NOMO-1 treated with dmso at 0.1 percent for 144 hours (cell line): Measurements from ENCODE around the gene C11orf58.

Source experiments
- DNase-seq: peaks from one replicate; lab custom pipeline; 2025; ENCODE audit not compliant: unreplicated experiment; lab: John Stamatoyannopoulos, UW

The C11orf58 gene

DNA sequence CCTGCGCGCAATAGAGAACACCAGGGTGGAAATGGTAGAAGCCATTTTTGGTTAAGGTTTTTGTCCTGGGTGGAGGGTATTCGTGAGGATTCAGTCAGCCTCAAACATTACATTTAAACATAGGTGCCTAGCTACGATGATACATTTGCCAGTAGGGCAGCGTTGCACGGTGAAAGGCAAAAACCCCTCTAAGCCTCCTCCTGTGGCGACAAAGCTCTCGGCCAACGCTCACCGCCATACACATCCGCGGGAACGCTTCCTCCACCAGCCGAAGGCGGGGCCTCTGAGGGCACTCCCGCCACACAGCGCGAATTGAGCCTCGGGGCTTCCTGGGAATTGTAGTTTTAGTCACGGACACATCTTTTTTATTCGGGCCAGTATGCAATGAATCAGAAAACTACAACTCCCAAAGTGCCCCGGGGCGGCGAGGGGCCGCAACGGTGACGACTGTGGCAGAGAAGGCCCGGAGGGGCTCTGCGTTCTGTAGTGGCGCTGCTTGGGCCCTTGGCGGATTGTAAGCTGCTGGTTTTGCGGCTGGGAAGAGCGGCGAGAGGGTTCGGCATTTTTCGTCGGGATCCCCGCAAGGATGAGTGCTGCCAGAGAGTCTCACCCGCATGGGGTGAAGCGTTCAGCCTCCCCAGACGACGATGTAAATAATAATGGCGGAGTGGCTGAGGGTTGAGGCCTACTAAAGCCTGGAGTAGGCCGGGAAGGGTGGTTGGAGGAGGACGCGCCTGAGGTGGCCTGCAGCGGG is at the start of gene C11orf58:
Gene C11orf58, plus strand, starts transcription at position 455 of the 754 bp plus-strand sequence. Its CDS starts 132 bp downstream, at position 587.
- peak; percentile 94 for DNase-seq

DNA sequence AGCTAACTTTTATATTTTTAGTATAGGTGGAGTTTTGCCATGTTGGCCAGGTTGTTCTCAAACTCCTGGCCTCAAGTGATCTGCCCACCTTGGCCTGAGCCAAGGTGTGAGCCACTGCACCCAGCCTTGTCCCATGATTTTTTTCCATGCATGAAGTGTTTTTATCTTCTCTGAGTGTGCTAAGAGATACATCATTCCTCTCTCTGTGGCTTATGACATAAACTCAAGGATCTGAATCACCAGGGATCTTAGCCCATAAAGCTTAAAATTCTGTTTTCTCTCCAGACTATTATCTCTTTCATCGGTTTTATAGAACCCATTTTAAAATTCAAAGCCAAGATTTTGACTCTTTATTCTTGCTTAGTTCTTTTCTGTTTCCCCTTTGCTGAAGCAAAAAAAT is 48.4 kb upstream of the C11orf58 start:
- no peak for DNase-seq

DNA sequence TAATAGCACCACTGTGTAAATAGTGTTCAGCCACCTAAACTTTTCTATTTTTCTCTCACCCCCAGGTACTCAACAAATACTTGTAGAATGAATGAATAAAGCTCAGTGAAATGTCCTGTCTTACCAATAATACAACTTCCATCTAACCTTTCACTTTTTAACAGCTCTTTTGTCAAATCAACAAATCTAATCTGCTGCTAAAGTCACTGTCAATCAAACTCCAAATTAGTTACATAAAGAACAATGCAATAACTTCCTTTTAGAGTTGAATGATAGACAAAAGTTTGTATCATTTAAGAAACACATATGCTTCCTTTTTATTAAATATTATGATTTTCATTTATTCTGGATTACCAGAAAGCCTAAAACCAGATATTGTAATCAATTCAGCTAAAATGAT is 34.7 kb upstream of the C11orf58 start:
- no peak for DNase-seq

DNA sequence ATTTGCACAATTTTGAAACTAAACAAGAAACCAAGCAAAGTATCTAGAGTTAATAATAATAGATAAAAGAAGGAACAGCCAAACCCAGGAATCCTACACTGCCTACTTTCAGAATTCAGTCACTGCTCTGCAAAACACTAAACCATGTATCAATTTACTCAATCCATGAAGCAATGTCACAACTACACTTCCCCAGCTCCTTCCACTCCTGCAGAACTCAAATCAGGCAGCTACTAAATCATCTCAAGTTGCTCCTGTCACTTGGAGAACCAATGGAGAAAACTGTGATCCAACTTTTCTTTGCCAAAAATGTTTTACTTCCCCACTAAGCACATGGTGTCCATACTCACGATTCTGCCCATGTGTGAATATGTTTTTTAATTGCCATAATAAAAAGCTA is 24.9 kb upstream of the C11orf58 start:
- no peak for DNase-seq

DNA sequence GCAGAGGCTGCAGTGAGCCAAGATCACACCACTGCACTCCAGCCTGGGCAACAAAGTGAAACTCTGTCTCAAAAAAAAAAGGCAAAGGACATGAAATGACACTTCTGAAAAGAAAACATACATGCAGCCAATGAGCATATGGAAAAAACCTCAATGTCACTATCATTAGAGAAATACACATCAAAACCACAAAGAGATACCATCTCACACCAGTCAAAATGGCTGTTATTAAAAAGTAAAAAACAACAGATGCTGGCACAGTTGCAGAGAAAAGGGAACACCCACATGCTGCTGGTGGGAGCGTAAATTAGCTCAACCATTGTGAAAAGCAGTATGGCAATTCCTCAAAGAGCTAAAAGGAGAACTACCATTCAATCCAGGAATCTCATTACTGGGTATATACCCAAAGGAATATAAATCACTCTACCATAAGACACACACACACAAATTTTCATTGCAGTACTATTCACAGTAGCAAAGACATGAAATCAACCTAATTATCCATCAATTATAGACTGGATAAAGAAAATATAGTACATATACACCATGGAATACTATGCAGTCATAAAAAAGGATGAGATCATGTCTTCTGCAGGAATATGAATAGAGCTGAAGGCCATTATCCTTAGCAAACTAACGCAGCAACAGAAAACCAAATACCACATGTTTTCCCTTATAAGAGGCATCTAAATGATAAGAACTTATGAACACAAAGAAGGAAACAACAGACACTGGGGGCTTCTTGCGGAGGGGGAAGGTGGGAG is 15.7 kb upstream of the C11orf58 start:
- no peak for DNase-seq

DNA sequence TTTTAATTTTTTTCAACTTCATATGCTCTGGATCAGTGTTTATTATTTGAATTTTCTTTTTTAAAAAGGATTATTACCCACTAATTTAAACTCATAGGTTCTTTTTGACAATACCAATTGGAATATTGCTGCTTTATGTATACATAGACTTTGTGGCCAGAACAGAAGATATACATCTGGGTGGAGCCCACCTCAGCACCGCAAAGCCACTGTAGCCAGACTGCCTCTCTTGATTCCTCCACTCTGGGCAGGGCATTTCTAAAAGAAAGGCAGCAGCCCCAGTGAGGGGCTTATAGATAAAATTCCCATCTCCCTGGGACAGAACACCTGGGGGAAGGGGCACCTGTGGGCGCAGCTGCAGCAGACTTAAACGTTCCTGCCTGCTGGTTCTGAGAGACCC is 10.6 kb upstream of the C11orf58 start:
- no peak for DNase-seq

DNA sequence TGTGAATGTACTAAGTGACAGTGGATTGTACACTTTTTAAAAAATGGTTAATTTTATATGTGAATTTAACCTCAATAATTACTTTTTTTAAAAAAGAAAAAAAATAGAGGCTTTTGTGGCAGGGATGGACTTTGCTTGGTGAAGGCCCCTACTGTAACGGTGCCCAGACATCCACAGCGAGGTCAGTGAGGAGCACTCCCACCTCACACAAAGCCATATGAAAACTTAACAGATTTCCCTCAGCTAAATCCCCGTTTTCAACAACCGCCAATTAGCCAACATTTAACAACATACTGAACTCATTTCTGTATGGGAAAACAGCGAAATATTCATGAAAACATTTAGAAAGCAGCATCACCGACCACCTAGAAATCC is 642 bp upstream of the C11orf58 start:
- no peak for DNase-seq

DNA sequence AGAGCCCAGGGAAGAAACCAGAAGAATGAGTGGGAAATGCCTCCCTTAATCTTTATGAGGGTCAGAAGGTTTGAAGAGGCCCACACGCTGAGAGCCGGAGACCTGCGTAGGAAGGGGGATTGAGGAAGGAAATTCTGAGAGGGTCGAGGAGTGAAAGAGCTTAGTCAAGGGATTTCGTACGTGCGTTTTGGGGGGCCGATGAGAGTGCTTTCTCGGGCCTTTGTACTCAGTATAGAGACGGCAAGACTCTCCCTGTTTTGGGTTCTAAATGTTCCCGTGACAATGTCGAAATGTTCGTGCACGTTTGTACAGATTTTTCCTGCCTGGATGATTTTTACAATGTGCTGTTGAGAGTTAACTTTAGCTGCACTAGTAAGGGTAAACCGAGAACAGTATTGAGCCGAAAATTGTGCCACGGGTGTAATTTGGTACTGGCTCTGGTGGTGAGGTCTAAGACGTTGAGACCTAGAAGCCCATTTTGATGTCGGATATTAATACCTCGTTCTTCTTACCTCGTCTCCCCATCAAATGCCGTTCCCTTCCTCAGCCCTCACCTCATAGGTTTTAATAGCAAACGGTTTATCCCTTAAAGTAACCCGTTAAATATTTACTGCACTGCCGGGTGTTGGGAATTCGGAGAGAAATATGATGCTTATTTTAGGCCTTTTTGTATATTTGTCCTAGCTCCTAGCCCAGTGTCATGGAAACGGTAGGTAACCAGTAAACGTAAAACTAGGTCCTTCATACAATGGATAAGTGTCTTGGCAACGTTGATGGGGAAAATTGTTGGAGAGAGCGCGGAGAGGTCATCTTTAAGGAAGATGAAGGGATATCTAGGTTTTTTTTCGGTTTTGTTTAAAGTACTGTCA is 734 bp downstream of the C11orf58 start:
- DNase-seq, result no peak

DNA sequence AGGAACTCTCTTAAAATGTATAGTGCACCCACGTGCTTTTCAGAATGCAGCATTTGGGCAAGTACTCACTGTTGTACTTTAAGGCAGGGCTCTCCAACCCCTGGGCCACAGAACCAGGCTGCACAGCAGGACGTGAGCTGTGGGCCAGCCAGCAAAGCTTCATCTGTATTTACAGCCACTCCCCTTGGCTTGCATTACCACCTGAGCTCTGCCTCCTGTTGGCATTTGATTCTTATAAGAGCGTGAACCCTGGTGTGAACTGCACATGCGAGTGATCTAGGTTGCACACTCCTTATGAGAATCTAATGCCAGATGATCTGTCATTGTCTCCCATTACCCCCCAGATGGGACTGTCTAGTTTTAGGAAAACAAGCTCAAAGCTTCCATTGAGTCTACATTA is 3.0 kb downstream of the C11orf58 start:
- DNase-seq, result no peak

DNA sequence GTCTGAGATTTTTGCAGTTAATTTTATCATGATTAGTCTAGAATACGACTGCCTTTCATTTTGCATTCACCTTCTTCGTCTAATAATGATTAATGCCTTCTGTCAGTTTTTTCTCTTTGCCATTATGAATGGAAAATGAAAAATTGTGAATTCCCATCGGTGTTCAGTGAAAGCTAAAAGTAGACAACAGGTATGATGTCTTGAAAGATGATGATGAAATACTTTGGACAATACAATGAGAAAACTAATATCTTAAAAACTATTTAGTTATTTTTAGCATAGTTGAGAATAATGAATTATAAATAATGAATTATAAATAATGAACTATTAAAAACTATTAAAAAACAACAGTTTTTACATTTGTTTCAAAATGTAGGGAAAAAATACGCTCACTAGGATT is 5.0 kb downstream of the C11orf58 start:
- DNase-seq, result no peak

DNA sequence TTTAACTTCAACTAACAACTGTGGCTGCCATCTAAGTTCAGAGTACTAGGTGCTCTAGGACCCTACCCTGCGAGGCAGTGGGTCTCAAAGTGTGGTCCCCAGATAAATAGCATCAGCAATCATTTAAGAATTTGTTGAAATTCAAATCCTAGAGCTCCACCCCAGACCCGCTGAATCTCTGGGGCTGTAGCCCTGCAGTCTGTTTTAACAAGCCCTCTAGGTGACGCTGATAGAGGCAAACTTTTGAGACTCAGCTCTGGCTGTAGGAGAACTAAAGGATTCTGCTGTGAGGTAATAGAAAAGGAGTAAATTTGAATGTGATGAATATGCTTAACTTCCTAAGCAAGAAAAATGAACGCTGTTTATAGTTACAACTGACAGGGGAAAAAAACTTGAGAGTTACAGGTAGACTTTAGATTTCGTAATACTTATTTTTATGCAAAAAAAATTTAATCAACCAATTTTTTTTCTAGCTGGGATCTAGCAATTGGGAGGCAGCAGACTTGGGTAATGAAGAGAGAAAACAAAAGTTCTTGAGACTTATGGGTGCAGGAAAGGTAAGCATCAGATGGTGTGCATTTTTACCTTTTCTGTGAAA is 5.8 kb downstream of the C11orf58 start:
- DNase-seq, result no peak

DNA sequence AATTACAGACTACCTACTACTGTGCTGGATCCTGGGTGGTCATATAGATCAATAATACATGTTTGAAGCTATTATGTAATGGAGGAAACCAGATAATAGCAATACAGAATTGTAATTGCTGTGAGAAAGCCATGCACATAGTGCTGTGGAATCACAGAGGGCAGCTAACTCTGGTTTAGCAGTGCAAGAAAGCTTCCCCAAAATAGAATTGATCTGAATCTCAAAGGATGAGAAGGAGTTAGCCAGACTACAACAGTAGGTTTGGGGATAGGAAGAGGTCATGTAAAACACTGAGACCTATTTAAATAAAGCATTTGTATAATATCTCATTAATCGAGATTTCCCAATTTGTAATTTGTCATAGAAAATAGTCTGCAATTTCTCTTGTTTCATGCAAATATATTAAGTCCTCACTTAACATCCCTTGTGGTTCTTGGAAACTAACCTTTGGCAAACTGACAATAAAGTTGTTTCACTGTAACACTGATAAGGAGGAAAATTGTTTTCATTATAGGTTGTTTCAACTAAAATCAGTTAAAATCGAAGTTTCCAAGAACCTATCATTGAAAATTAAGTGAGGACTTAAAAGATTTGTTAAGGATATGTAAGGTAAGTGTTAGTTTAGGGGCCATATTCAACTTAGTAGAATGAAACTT is 7.6 kb downstream of the C11orf58 start:
- no peak for DNase-seq

DNA sequence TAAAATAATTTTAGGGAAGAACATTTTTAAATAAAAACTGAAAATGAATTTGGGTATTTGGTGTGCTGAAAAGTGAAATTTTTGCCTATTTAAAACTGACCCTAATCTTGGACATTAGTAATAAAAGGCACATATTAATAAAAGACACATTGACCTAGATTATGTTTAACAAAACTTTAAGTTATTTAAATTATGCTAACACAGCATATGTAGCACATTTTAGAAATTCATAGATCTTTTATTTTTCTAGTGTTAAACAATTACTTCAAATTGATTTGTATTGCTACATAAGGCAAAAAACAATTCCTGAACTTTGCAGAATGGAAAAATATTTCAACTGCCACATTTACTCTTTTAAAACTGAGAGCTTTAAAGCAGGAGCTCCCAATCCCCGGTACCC is 10.6 kb downstream of the C11orf58 start:
- no peak for DNase-seq

DNA sequence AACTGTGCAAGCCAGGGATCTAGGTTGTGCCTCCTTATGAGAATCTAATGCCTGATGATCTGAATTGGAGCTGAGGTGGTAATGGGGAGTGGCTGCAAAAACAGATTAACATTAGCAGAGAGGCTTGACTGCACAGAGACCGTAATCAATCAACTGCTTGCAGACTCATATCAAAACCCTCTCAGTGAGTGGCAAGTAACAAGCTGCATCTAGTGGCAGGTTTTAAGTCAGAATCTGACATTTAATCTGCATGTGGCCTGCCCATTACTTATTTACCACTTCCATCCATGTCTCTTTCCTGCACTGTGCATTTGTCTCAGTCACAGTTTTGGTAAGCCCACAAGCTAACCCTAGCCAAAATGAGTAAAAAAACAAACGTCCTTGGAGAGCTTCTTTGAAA is 11.2 kb downstream of the C11orf58 start:
- no peak for DNase-seq

DNA sequence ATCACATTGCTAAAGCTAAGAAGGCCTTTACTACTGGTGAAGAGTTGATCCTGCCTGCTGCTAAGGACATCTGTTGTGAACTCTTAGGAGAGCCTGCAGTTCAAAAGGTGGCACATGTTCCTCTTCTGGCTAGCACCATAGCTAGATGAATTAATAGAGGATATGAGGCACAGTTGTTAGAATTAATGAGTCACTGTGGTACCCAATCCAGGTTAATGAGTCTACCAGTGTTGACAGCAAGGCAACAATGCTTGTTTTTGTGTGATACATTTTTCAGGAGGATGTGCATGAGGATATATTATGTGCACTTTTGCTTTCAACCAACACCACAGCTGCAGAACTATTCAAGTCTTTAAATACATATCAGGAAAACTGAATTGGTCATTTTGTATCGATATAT is 12.0 kb downstream of the C11orf58 start:
- DNase-seq, result no peak

DNA sequence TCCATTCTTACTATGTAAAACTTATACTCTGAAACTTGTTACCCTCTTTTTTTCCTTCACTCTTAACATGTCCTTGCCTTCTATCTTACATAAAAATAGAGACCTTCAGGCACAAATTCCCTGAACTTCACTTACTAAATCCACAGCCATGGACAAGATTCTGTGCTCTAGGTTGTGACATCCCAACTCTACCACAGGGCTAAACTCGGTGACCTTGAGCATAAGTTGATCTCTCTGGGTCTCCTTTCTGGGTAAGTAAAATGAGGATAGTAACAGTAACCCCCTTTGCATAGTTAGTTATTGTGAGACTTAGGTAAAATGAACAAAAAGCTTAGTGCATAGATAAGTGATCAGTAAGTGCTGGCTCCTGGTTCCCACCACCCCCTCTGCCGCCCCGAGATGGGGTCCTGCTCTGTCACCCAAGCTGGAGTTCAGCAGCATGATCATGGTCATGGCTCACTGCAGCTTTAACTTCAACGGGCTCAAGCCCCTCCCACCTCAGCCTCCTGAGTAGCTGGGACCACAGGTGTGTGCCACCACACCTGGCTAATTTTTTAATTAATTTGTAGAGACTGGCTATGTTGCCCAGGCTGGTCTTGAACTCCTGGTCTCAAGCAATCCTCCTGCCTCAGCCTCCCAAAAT is 20.1 kb downstream of the C11orf58 start:
- no peak for DNase-seq

DNA sequence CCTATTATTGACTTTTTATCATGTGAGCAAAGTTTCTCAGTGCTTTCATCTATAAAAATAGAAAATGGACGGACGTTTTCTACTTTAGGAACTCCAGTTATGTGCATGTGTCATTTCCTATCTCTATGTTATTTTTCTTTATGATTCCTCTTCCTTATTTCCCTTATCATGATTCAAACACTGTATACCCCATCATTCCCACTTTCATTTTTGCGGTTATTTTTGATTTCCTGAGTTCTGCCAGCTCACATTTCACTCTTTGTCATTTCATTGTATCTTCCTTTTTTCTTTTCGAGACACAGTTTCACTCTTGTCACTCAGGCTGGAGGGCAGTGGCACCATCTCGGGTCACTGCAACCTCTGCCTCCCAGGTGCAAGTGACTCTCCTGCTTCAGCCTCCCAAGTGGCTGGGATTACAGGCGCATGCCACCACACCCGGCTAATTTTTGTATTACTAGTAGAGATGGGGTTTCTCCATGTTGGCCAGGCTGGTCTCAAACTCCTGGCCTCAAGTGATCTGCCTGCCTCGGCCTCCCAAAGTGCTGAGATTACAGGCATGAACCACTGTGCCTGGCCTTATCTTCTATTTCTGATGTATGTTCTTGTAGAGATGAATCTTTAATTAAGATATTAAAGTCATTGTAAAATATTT is 21.5 kb downstream of the C11orf58 start:
- no peak for DNase-seq

DNA sequence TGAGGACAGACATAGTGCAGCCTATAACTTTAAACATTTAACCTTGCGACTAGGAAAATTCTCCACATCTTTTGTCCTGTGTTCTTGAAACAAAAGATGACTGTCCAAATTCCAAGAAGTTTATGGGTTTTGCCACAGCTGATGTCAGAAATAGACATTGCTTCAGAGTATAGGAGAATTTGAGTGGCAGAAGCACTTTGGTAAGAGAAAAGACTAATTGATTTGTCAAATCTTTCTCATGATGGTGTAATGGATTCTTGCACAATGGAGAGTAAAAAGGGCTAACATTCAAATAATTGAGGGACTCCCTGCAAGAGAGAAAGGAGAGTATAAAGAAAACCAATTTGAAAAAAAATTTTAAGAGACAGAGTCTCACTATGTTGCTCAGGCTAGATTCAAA is 25.3 kb downstream of the C11orf58 start:
- no peak for DNase-seq

DNA sequence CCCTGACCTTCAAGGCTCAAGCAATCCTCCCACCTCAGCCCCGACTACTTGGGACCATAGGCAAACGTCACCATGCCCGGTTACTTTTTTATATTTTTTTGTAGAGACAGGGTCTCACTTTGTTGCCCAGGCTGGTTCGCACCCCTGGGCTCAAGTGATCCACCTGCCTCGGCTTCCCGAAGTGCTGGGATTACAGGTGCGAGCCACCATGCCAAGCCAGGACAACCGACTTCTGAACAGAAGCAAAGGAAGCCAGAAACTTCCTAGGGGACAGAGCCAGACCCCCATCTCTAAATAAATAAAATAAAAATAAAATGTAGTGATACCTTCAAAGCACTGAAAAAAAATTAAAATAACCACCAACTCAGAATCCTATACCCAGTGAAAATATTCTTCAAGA is 26.4 kb downstream of the C11orf58 start:
- no peak for DNase-seq

DNA sequence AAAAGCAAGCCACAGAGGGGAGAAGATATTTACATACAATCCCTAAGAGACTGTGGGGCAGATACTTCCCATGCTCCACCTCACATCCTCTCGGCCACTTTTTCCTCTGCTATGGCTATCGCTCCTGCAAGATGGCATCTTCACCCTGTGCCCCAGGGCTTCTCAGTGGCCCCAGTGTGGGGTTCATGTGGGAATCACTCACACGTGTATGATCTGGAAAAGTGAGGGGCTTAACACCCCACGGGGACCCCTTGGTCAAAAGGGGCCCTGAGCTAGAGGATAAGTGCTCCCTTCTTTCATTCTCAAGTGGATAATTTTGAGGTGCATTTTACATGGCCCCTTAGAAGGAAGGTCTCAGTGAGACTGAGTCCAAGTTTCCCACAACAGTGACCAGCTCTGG is 28.7 kb downstream of the C11orf58 start:
- DNase-seq, result no peak
